ENCODE measurements around the gene ZNF423. TPM values are rescaled to one million over a fixed set of nuclear protein-coding genes. Genes with fewer than 3 reads are reported as not detected.

The ZNF423 gene
- total RNA-seq, 1 donor, result 11.6 TPM

DNA sequence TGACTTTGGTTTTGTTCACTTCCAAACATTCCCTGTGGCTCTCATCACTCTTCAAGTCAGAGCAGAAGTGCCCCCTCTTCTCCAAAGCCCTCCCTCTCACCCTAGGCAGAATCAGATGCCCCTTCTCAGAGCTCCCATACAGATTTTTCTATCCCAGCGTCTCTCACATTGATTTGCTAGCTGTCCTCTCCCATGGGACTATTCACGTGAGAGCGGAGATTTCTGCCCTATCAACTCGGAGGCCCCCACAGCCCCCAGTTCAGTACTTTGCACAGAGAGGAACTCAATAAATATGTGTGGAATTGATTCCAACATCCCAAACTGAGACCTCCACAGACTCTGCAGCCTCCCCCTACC, 299.7 kb downstream of the ZNF423 start:
- Histone ChIP-seq H4K20me1 (ENCODE audit: insufficient read depth, low read length) (peaks cover 7% of the 10 kb centered on the region), H3K36me3 (ENCODE audit: insufficient read depth, low read length) (no peaks in the 10 kb centered on the region), H3K9me3 (ENCODE audit: low read depth, low read length) (no peaks in the 10 kb centered on the region), H3K4me1 (ENCODE audit: insufficient read depth, low read length) (peaks cover 8% of the 10 kb centered on the region), H3K27me3 (ENCODE audit: insufficient read depth, low read length) (no peaks in the 10 kb centered on the region), H3K4me2 (ENCODE audit: insufficient read depth, low read length) (no peak overlapping the region), H2AFZ (ENCODE audit: low read length) (no peak overlapping the region), H3K79me2 (ENCODE audit: insufficient read depth, low read length) (no peaks in the 10 kb centered on the region), H3K4me3 (ENCODE audit: insufficient read depth, low read length) (no peak overlapping the region), H3K27ac (ENCODE audit: low read depth, low read length) (no peak overlapping the region)
- DNase-seq (ENCODE audit: insufficient read length, low spot score, missing footprints), result no peak
- TF ChIP-seq, protein P1, sequence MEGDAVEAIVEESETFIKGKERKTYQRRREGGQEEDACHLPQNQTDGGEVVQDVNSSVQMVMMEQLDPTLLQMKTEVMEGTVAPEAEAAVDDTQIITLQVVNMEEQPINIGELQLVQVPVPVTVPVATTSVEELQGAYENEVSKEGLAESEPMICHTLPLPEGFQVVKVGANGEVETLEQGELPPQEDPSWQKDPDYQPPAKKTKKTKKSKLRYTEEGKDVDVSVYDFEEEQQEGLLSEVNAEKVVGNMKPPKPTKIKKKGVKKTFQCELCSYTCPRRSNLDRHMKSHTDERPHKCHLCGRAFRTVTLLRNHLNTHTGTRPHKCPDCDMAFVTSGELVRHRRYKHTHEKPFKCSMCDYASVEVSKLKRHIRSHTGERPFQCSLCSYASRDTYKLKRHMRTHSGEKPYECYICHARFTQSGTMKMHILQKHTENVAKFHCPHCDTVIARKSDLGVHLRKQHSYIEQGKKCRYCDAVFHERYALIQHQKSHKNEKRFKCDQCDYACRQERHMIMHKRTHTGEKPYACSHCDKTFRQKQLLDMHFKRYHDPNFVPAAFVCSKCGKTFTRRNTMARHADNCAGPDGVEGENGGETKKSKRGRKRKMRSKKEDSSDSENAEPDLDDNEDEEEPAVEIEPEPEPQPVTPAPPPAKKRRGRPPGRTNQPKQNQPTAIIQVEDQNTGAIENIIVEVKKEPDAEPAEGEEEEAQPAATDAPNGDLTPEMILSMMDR (IDR thresholded peaks at IDR 0.05; ENCODE audit: extremely low read depth, low read depth, low read length), result no peak

DNA sequence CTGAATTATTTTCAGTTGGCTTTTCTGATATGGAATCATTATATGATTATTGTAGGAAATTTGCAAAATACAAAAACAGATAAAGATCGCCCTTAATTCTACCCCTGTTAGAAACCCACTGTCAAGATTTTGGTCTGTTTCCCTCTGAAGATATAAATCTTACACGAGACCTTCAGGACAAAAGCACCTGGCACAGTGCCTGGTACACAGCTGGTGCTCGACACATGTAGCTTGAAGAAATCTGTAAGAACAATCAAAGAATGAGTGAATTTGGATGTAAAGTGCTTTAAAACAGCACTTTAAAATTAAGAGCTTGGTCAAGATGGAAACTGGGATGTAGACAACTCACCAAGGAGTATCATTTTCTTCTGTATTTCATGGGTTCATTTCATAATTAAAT, 301.2 kb downstream of the ZNF423 start:
- H3K27ac ChIP-seq (ENCODE audit: low read depth, low read length), result no peak overlapping the region
- H3K36me3 ChIP-seq (ENCODE audit: insufficient read depth, low read length), result no peaks in the 10 kb centered on the region
- H2AFZ ChIP-seq (ENCODE audit: low read length), result no peak overlapping the region
- H4K20me1 ChIP-seq (ENCODE audit: insufficient read depth, low read length), result peaks cover 7% of the 10 kb centered on the region
- TF ChIP-seq, protein P1 (IDR thresholded peaks at IDR 0.05; ENCODE audit: extremely low read depth, low read depth, low read length), result no peak
- no peaks in the 10 kb centered on the region for H3K9me3 ChIP-seq (ENCODE audit: low read depth, low read length)
- H3K27me3 ChIP-seq (ENCODE audit: insufficient read depth, low read length), result no peaks in the 10 kb centered on the region
- H3K79me2 ChIP-seq (ENCODE audit: insufficient read depth, low read length), result no peaks in the 10 kb centered on the region
- H3K4me2 ChIP-seq (ENCODE audit: insufficient read depth, low read length), result no peak overlapping the region
- no peaks in the 10 kb centered on the region for H3K4me1 ChIP-seq (ENCODE audit: insufficient read depth, low read length)
- no peak for DNase-seq (ENCODE audit: insufficient read length, low spot score, missing footprints)
- H3K4me3 ChIP-seq (ENCODE audit: insufficient read depth, low read length), result no peak overlapping the region

DNA sequence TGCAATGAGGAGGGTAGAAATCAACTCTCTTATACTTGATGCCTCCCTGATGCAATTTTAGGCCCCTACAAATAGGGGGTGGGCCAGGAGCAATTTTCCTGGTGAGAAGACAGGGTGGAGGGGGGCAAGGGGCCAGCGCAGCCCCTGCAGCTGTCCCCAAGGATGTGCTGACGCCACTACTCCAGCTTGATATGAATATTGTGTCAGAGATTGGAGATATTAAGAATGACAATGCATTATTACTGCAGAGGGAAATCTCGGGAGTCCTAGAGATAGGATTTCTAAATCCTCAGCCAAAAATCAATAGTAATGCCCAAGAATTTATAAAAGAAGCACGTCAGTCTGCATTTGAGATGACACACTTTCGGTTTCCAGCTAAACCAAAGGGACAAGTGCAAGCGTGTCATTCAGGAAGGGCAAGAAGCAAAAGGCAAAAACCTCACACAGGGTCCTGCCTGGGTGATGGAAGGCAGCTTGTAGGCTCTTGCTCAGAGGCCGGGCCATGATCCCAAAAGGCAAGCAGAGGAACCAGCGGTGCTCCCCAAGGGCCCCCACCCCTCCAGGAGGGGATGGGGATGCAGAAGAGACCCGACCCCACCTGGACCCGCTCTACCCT, 303.5 kb downstream of the ZNF423 start:
- Histone ChIP-seq H3K4me1 (ENCODE audit: insufficient read depth, low read length) (no peaks in the 10 kb centered on the region), H3K36me3 (ENCODE audit: insufficient read depth, low read length) (no peaks in the 10 kb centered on the region), H3K79me2 (ENCODE audit: insufficient read depth, low read length) (no peaks in the 10 kb centered on the region), H3K4me3 (ENCODE audit: insufficient read depth, low read length) (no peak overlapping the region), H4K20me1 (ENCODE audit: insufficient read depth, low read length) (peaks cover 12% of the 10 kb centered on the region), H3K9me3 (ENCODE audit: low read depth, low read length) (no peaks in the 10 kb centered on the region), H2AFZ (ENCODE audit: low read length) (no peak overlapping the region), H3K27ac (ENCODE audit: low read depth, low read length) (no peak overlapping the region), H3K4me2 (ENCODE audit: insufficient read depth, low read length) (no peak overlapping the region), H3K27me3 (ENCODE audit: insufficient read depth, low read length) (no peaks in the 10 kb centered on the region)
- TF ChIP-seq, protein P1 (IDR thresholded peaks at IDR 0.05; ENCODE audit: extremely low read depth, low read depth, low read length), result no peak
- DNase-seq (ENCODE audit: insufficient read length, low spot score, missing footprints), result peak; percentile 85

DNA sequence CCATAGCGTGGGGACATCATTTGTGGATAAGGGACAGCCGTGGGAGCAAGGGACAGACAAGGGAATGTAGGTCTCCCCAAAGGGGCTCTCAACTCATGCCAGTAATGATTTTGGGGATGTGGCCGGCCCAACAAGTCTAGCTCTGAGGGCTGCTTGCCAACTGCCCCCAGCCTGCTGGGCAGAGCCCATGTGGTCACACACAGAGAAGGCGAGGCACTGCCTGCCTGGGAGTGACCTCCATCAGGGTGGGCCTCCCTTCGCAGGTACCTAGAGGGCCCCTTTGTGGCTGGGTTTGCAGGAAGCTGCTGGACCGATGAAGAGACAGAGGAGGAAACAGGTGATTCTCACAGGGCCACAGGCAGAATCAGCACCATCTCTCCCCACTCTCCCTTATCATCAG, 305.2 kb downstream of the ZNF423 start:
- no peaks in the 10 kb centered on the region for H3K9me3 ChIP-seq (ENCODE audit: low read depth, low read length)
- H3K27ac ChIP-seq (ENCODE audit: low read depth, low read length), result no peak overlapping the region
- TF ChIP-seq, protein P1 (IDR thresholded peaks at IDR 0.05; ENCODE audit: extremely low read depth, low read depth, low read length), result no peak
- H3K27me3 ChIP-seq (ENCODE audit: insufficient read depth, low read length), result no peaks in the 10 kb centered on the region
- H2AFZ ChIP-seq (ENCODE audit: low read length), result no peak overlapping the region
- H3K4me1 ChIP-seq (ENCODE audit: insufficient read depth, low read length), result no peaks in the 10 kb centered on the region
- no peaks in the 10 kb centered on the region for H3K79me2 ChIP-seq (ENCODE audit: insufficient read depth, low read length)
- H3K36me3 ChIP-seq (ENCODE audit: insufficient read depth, low read length), result no peaks in the 10 kb centered on the region
- peaks cover 7% of the 10 kb centered on the region for H4K20me1 ChIP-seq (ENCODE audit: insufficient read depth, low read length)
- no peak overlapping the region for H3K4me3 ChIP-seq (ENCODE audit: insufficient read depth, low read length)
- no peak for DNase-seq (ENCODE audit: insufficient read length, low spot score, missing footprints)
- H3K4me2 ChIP-seq (ENCODE audit: insufficient read depth, low read length), result no peak overlapping the region
